Measurements from ENCODE around the gene CETN2.
A peak's percentile ranks its signal among the peaks of the same experiment; 100 is the strongest.

The CETN2 gene

GRCh38 chrX:152830312-152831305, at the start of gene CETN2, which contains the start of gene NSDHL:
TSS of gene CETN2 (minus strand) at chrX:152830757. CDS start at chrX:152830710, 47 bp downstream.
TSS of gene NSDHL (plus strand) at chrX:152831063. CDS start at chrX:152846325, 15,262 bp downstream.
- peaks cover 4% of the 10 kb centered on the region; the same call in 1 of the 2 replicates for H3K4me1 ChIP-seq

GRCh38 chrX:152878976-152879755, 48.6 kb upstream of the CETN2 start:
- no peak for DNase-seq (ENCODE audit: low spot score in 2 of 2)
- H3K27me3 ChIP-seq (ENCODE audit: low read depth): peaks cover 8% of the 10 kb centered on the region; the same call in 1 of the 2 replicates
- no peaks in the 10 kb centered on the region for H3K9me3 ChIP-seq
- in situ Hi-C loops (cut with MboI; ENCODE audit: low sequenced_read_pairs): no loop called here
- no peak overlapping the region for H3K4me3 ChIP-seq
- H3K36me3 ChIP-seq (replicated peaks): no peaks in the 10 kb centered on the region
- H3K4me1 ChIP-seq: no peaks in the 10 kb centered on the region

More at GRCh38 chrX:152830312-152831305, at the start of gene CETN2, which contains the start of gene NSDHL:
- peaks cover 35% of the 10 kb centered on the region for H3K36me3 ChIP-seq (replicated peaks)
- H3K27me3 ChIP-seq (ENCODE audit: low read depth): no peaks in the 10 kb centered on the region
- in situ Hi-C loops (cut with MboI; ENCODE audit: low sequenced_read_pairs): no loop called here
- peak; percentile 96 to 99 for DNase-seq (ENCODE audit: low spot score in 2 of 2)
- peak within 1 kb of the TSS; percentile 94 for H3K4me3 ChIP-seq
- no peaks in the 10 kb centered on the region for H3K9me3 ChIP-seq

- Histone ChIP-seq H3K4me3 (no peak overlapping the region), H3K4me1 (no peaks in the 10 kb centered on the region), H3K9me3 (no peaks in the 10 kb centered on the region), H3K36me3 (replicated peaks) (no peaks in the 10 kb centered on the region), H3K27me3 (ENCODE audit: low read depth) (peaks cover 8% of the 10 kb centered on the region; the same call in 1 of the 2 replicates)
- in situ Hi-C loops (cut with MboI; ENCODE audit: low sequenced_read_pairs): no loop called here
- no peak for DNase-seq (ENCODE audit: low spot score in 2 of 2)
Measured at GRCh38 chrX:152876931-152877840, 46.6 kb upstream of the CETN2 start.

GRCh38 chrX:152873361-152873760, 42.8 kb upstream of the CETN2 start:
- peaks cover 10% of the 10 kb centered on the region for H3K36me3 ChIP-seq (replicated peaks)
- DNase-seq (ENCODE audit: low spot score in 2 of 2): no peak
- no peaks in the 10 kb centered on the region for H3K27me3 ChIP-seq (ENCODE audit: low read depth)
- H3K4me1 ChIP-seq: no peaks in the 10 kb centered on the region
- in situ Hi-C loops (cut with MboI; ENCODE audit: low sequenced_read_pairs): no loop called here
- H3K9me3 ChIP-seq: no peaks in the 10 kb centered on the region
- H3K4me3 ChIP-seq: no peak overlapping the region

GRCh38 chrX:152872522-152872921, 42.0 kb upstream of the CETN2 start:
- Histone ChIP-seq H3K36me3 (replicated peaks) (peaks cover 13% of the 10 kb centered on the region), H3K4me1 (no peaks in the 10 kb centered on the region), H3K27me3 (ENCODE audit: low read depth) (no peaks in the 10 kb centered on the region), H3K4me3 (no peak overlapping the region), H3K9me3 (no peaks in the 10 kb centered on the region)
- in situ Hi-C loops (cut with MboI; ENCODE audit: low sequenced_read_pairs): no loop called here
- no peak for DNase-seq (ENCODE audit: low spot score in 2 of 2)

- Histone ChIP-seq H3K27me3 (ENCODE audit: low read depth) (no peaks in the 10 kb centered on the region), H3K4me3 (no peak overlapping the region), H3K4me1 (no peaks in the 10 kb centered on the region), H3K36me3 (replicated peaks) (peaks cover 18% of the 10 kb centered on the region), H3K9me3 (no peaks in the 10 kb centered on the region)
- in situ Hi-C loops (cut with MboI; ENCODE audit: low sequenced_read_pairs): no loop called here
- no peak for DNase-seq (ENCODE audit: low spot score in 2 of 2)
Measured at GRCh38 chrX:152871260-152871659, 40.7 kb upstream of the CETN2 start.

- peaks cover 31% of the 10 kb centered on the region for H3K36me3 ChIP-seq (replicated peaks)
- no peaks in the 10 kb centered on the region for H3K4me1 ChIP-seq
- DNase-seq (ENCODE audit: low spot score in 2 of 2): no peak
- in situ Hi-C loops (cut with MboI; ENCODE audit: low sequenced_read_pairs): no loop called here
- no peaks in the 10 kb centered on the region for H3K27me3 ChIP-seq (ENCODE audit: low read depth)
- H3K4me3 ChIP-seq: no peak overlapping the region
- no peaks in the 10 kb centered on the region for H3K9me3 ChIP-seq
Measured at GRCh38 chrX:152869972-152870371, 39.4 kb upstream of the CETN2 start.

GRCh38 chrX:152866386-152866785, 35.8 kb upstream of the CETN2 start:
- Histone ChIP-seq H3K9me3 (no peaks in the 10 kb centered on the region), H3K4me3 (no peak overlapping the region), H3K36me3 (replicated peaks) (peaks cover 58% of the 10 kb centered on the region), H3K27me3 (ENCODE audit: low read depth) (no peaks in the 10 kb centered on the region), H3K4me1 (no peaks in the 10 kb centered on the region)
- in situ Hi-C loops (cut with MboI; ENCODE audit: low sequenced_read_pairs): no loop called here
- no peak for DNase-seq (ENCODE audit: low spot score in 2 of 2)

- no peaks in the 10 kb centered on the region for H3K9me3 ChIP-seq
- H3K27me3 ChIP-seq (ENCODE audit: low read depth): no peaks in the 10 kb centered on the region
- no peak for DNase-seq (ENCODE audit: low spot score in 2 of 2)
- no peaks in the 10 kb centered on the region for H3K4me1 ChIP-seq
- in situ Hi-C loops (cut with MboI; ENCODE audit: low sequenced_read_pairs): no loop called here
- H3K4me3 ChIP-seq: no peak overlapping the region
- peaks cover 58% of the 10 kb centered on the region for H3K36me3 ChIP-seq (replicated peaks)
Measured at GRCh38 chrX:152865232-152865920, 34.8 kb upstream of the CETN2 start.

GRCh38 chrX:152861826-152862225, 31.3 kb upstream of the CETN2 start:
- Histone ChIP-seq H3K9me3 (no peaks in the 10 kb centered on the region), H3K27me3 (ENCODE audit: low read depth) (no peaks in the 10 kb centered on the region), H3K4me3 (no peak overlapping the region), H3K4me1 (no peaks in the 10 kb centered on the region), H3K36me3 (replicated peaks) (peaks cover 60% of the 10 kb centered on the region)
- in situ Hi-C loops (cut with MboI; ENCODE audit: low sequenced_read_pairs): no loop called here
- no peak for DNase-seq (ENCODE audit: low spot score in 2 of 2)

- in situ Hi-C loops (cut with MboI; ENCODE audit: low sequenced_read_pairs): no loop called here
- Histone ChIP-seq H3K9me3 (no peaks in the 10 kb centered on the region), H3K4me1 (no peaks in the 10 kb centered on the region), H3K27me3 (ENCODE audit: low read depth) (no peaks in the 10 kb centered on the region), H3K4me3 (no peak overlapping the region), H3K36me3 (replicated peaks) (peaks cover 55% of the 10 kb centered on the region)
- DNase-seq (ENCODE audit: low spot score in 2 of 2): no peak
Measured at GRCh38 chrX:152861116-152861515, 30.6 kb upstream of the CETN2 start.

- no peaks in the 10 kb centered on the region for H3K9me3 ChIP-seq
- H3K4me3 ChIP-seq: no peak overlapping the region
- no peaks in the 10 kb centered on the region for H3K4me1 ChIP-seq
- H3K27me3 ChIP-seq (ENCODE audit: low read depth): no peaks in the 10 kb centered on the region
- no peak for DNase-seq (ENCODE audit: low spot score in 2 of 2)
- peaks cover 36% of the 10 kb centered on the region for H3K36me3 ChIP-seq (replicated peaks)
- in situ Hi-C loops (cut with MboI; ENCODE audit: low sequenced_read_pairs): no loop called here
Measured at GRCh38 chrX:152853986-152854385, 23.4 kb upstream of the CETN2 start.
